ENCODE results near the gene CCR5AS.
"Not testable (repeated sequence)": the region's sequence is repeated elsewhere in the genome, so short reads cannot be mapped to it uniquely, and the experiment has no call there.

CCR5AS gene

DNA sequence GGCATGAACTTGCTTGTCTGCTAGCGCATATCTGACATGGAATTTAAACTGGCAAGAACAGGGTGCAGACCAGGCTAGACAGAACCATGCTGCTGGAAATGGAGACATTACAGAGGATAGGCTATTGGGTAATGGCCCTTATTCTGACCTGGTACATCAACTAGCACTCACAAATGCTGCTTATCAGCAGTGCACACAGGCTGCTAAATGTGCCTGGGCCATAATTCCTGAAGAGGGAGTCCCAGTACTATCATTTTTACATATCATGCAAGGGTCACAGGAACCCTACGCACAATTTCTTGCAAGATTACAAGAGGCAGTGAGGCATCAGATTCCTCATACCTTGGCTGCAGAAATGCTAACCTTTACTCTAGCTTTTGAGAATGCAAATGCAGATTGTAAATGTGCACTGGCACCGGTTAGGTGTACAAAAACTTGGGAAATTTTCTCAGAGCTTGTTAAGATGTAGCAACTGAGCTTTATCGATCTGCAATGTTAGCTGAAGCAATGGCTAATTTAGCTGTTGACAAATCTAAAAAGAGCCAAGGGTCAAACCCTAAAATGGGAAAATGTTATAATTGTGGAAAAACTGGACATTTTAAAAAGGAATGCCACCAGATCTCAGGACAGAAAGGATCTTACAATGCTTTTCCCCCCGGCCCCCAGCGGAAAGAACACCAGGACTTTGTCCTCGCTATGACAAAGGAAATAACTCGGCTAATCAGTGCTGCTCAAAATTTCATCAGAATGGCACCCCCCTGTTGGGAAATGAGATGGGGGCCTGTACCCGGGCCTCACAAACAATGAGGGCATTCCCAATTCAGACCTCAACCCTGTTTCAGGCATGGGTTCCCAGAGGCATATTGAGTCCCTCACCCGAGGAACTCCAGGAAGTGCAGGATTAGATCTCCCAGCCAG lies 21.3 kb upstream of the CCR5AS start:
- Histone ChIP-seq H3K9me3 (no peaks in the 10 kb centered on the region), H3K4me1 (no peaks in the 10 kb centered on the region), H3K4me3 (no peak overlapping the region), H3K36me3 (no peaks in the 10 kb centered on the region), H3K27ac (no peak overlapping the region), H3K27me3 (no peaks in the 10 kb centered on the region)
- no peak for TF ChIP-seq POLR2A (IDR thresholded peaks at IDR 0.05)
- TF ChIP-seq POLR2AphosphoS5 (IDR thresholded peaks at IDR 0.05): no peak
- no peak for TF ChIP-seq CTCF (IDR thresholded peaks at IDR 0.05)
- intact Hi-C loops (cut with DNase I; ENCODE audit: low total_unique reads): no loop called here
- no peak for DNase-seq (ENCODE audit: low spot score in 2 of 2)

DNA sequence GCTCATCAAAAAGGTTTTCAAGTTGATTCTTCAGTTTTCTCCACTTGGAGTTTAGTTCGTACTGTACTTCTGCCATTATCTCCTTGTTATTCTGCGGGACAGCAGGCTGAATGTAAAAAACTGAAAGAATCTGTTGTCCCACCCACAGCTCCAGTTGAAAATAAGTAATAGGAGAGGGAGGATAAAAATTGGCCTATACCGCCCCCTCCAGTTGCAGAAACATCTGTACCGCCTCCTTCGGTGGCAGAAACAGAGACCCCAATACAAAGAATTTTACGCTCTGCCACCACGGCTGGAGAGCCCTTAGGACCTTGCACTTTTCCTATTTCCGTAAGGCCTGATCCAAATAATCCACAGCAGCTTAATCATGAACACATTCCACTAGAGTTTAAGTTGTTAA lies 20.5 kb upstream of the CCR5AS start:
- H3K27ac ChIP-seq; H3K4me3 ChIP-seq; H3K27me3 ChIP-seq; H3K9me3 ChIP-seq; DNase-seq (ENCODE audit: low spot score in 2 of 2); H3K36me3 ChIP-seq; intact Hi-C loops (cut with DNase I; ENCODE audit: low total_unique reads); H3K4me1 ChIP-seq: not testable (repeated sequence)

- H3K4me1 ChIP-seq; H3K9me3 ChIP-seq; H3K4me3 ChIP-seq; intact Hi-C loops (cut with DNase I; ENCODE audit: low total_unique reads); H3K27ac ChIP-seq; DNase-seq (ENCODE audit: low spot score in 2 of 2); H3K36me3 ChIP-seq; H3K27me3 ChIP-seq: not testable (repeated sequence)
Observed at GRCh38 chr3:46426476-46426875, 19.6 kb upstream of the CCR5AS start.

DNA sequence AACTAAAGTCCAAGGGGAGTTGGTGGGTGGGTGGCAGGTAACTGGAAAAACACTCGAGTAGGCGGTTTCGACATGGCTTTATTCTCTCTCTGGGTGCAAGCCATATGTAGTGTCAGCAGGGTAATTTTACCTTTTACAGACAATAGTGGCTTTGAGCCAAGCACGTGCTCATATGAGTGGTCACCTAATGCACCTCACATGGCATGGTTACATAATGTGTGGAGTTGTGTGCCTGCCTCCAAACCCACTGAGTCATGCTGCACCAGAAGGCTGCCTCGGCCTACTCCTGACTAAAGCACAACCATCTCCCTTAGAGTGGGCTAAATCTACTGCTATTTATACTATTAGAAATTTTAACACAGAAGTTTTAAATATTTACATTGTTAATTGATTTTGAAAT lies 16.7 kb upstream of the CCR5AS start:
- no peaks in the 10 kb centered on the region for H3K27me3 ChIP-seq
- intact Hi-C loops (cut with DNase I; ENCODE audit: low total_unique reads): no loop called here

DNA sequence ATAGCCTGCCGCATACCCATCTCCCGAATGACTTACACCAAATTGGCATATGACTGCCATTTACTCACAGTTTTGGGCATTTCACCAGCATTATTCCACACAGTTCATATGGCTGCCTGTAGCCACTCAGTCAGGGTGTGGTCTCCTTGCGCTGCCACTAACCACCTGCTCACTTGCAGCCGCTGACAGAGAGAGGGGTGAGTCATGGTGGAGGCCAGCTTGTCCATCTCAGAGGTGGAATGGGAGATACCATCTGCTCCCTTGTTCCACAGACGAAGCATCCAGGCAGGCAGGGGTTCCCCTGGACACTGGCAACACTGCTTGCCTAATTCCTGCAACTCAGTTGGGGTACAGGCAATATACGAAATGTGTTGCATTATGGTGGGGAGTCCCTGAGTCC lies 15.8 kb upstream of the CCR5AS start:
- Histone ChIP-seq H3K27me3 (no peaks in the 10 kb centered on the region), H3K9me3 (no peaks in the 10 kb centered on the region), H3K4me1 (no peaks in the 10 kb centered on the region), H3K4me3 (no peak overlapping the region), H3K36me3 (no peaks in the 10 kb centered on the region), H3K27ac (no peak overlapping the region)
- no peak for DNase-seq (ENCODE audit: low spot score in 2 of 2)
- intact Hi-C loops (cut with DNase I; ENCODE audit: low total_unique reads): no loop called here
- TF ChIP-seq POLR2A (IDR thresholded peaks at IDR 0.05): no peak
- no peak for TF ChIP-seq CTCF (IDR thresholded peaks at IDR 0.05)
- no peak for TF ChIP-seq POLR2AphosphoS5 (IDR thresholded peaks at IDR 0.05)

More for the DNA sequence above, 16.7 kb upstream of the CCR5AS start:
- Histone ChIP-seq H3K4me3 (no peak overlapping the region), H3K9me3 (no peaks in the 10 kb centered on the region), H3K36me3 (no peaks in the 10 kb centered on the region), H3K4me1 (no peaks in the 10 kb centered on the region), H3K27ac (no peak overlapping the region)
- no peak for DNase-seq (ENCODE audit: low spot score in 2 of 2)
- no peak for TF ChIP-seq POLR2AphosphoS5 (IDR thresholded peaks at IDR 0.05)
- TF ChIP-seq POLR2A (IDR thresholded peaks at IDR 0.05): no peak
- TF ChIP-seq CTCF (IDR thresholded peaks at IDR 0.05): no peak

- no peaks in the 10 kb centered on the region for H3K4me1 ChIP-seq
- no peaks in the 10 kb centered on the region for H3K36me3 ChIP-seq
- intact Hi-C loops (cut with DNase I; ENCODE audit: low total_unique reads): no loop called here
- no peak overlapping the region for H3K4me3 ChIP-seq
- H3K27ac ChIP-seq: no peak overlapping the region
- no peaks in the 10 kb centered on the region for H3K27me3 ChIP-seq
- no peak for DNase-seq (ENCODE audit: low spot score in 2 of 2)
- TF ChIP-seq POLR2A (IDR thresholded peaks at IDR 0.05): no peak
- no peak for TF ChIP-seq CTCF (IDR thresholded peaks at IDR 0.05)
- TF ChIP-seq POLR2AphosphoS5 (IDR thresholded peaks at IDR 0.05): no peak
- H3K9me3 ChIP-seq: no peaks in the 10 kb centered on the region
Observed at GRCh38 chr3:46420931-46421330, 14.1 kb upstream of the CCR5AS start.
